IMR-90 (cell line): ENCODE results near the gene SLC6A7. TPM values are rescaled to one million over a fixed set of nuclear protein-coding genes. Genes with fewer than 3 reads are reported as not detected.

ENCODE experiments used
- ATAC-seq: fragments of 200-7000 bp; cut with Tn5 transposase; 2 replicates; pipeline ENCODE4 v1.9.1; 2020; ENCODE audit warnings: low read depth, mild to moderate bottlenecking, moderate library complexity
- BruUV-seq: library from RNA; stranded (reverse); fragments of 400-500 nt; replicated peaks from 2 replicates; lab custom pipeline; 2021; lab: Mats Ljungman, UMichigan
- CTCF ChIA-PET: fragments of 300-600 bp; formaldehyde crosslinking; extraction: SDS; loops from one replicate; lab custom pipeline; 2021; ENCODE audit warnings: antibody characterized with exemption; lab: Yijun Ruan, JAX
- POLR2A ChIA-PET: fragments of 300-600 bp; sonication (Branson Sonifier 250); formaldehyde crosslinking; loops from one replicate; lab custom pipeline; 2022; ENCODE audit warnings: antibody characterized with exemption; ENCODE audit not compliant: unreplicated experiment; lab: Charles Lee
- DNase-seq: peaks from one replicate; pipeline ENCODE4 v3.0.0; 2013
- H2AFZ ChIP-seq: replicated peaks from 2 replicates; pipeline ENCODE3; 2013; ENCODE audit warnings: low read length, mild to moderate bottlenecking; ENCODE audit not compliant: poor library complexity
- H2AK5ac ChIP-seq: 2 replicates; pipeline ENCODE4 v1.6.1; 2013; ENCODE audit warnings: low read depth, low read length, inconsistent platforms
- H2AK9ac ChIP-seq: replicated peaks from 2 replicates; pipeline ENCODE3; 2013; ENCODE audit warnings: mild to moderate bottlenecking, low read depth, low read length, moderate library complexity; ENCODE audit not compliant: poor library complexity
- H2BK120ac ChIP-seq: 2 replicates; pipeline ENCODE4 v1.6.1; 2013; ENCODE audit warnings: low read depth, low read length, inconsistent platforms
- H2BK15ac ChIP-seq: 3 replicates; pipeline ENCODE4 v1.6.1; 2013; ENCODE audit warnings: low read depth, low read length, inconsistent platforms
- H2BK20ac ChIP-seq: 2 replicates; pipeline ENCODE4 v1.6.1; 2013; ENCODE audit warnings: low read depth, mild to moderate bottlenecking, inconsistent platforms, low read length, moderate library complexity
- H2BK5ac ChIP-seq: 2 replicates; pipeline ENCODE4 v1.6.1; 2013; ENCODE audit warnings: mild to moderate bottlenecking, low read depth, low read length, inconsistent platforms; ENCODE audit not compliant: poor library complexity, severe bottlenecking
- H3K14ac ChIP-seq: replicated peaks from 2 replicates; pipeline ENCODE4 v1.6.1; 2013; ENCODE audit warnings: low read depth, low read length, inconsistent platforms
- H3K18ac ChIP-seq: 2 replicates; pipeline ENCODE4 v1.6.1; 2013; ENCODE audit warnings: low read depth, low read length, control low read depth
- H3K23ac ChIP-seq: 2 replicates; pipeline ENCODE4 v1.6.1; 2013; ENCODE audit warnings: low read depth, low read length, inconsistent platforms
- H3K27ac ChIP-seq: 2 replicates; pipeline ENCODE4 v1.5.1; 2013; ENCODE audit warnings: mild to moderate bottlenecking, control low read depth, low read length; ENCODE audit not compliant: insufficient read depth
- H3K27me3 ChIP-seq: 2 replicates; pipeline ENCODE4 v1.6.1; 2013; ENCODE audit warnings: low read length; ENCODE audit not compliant: control insufficient read depth, insufficient read depth
- H3K36me3 ChIP-seq: 2 replicates; pipeline ENCODE4 v1.6.1; 2013; ENCODE audit warnings: low read length, mixed read lengths; ENCODE audit not compliant: control insufficient read depth, insufficient read depth
- H3K4ac ChIP-seq: 2 replicates; pipeline ENCODE4 v1.6.1; 2013; ENCODE audit warnings: low read depth, low read length, inconsistent platforms
- H3K4me1 ChIP-seq: 2 replicates; pipeline ENCODE4 v1.6.1; 2013; ENCODE audit warnings: low read length, mixed read lengths; ENCODE audit not compliant: control insufficient read depth, insufficient read depth
- H3K4me2 ChIP-seq: 2 replicates; pipeline ENCODE4 v1.6.1; 2013; ENCODE audit warnings: low read depth, mild to moderate bottlenecking, control low read depth, low read length, moderate library complexity
- H3K4me3 ChIP-seq: 2 replicates; pipeline ENCODE4 v1.5.1; 2013; ENCODE audit warnings: low read depth, mild to moderate bottlenecking, control low read depth, low read length, moderate library complexity; ENCODE audit not compliant: insufficient read depth
- H3K56ac ChIP-seq: 2 replicates; pipeline ENCODE4 v1.6.1; 2013; ENCODE audit warnings: low read length, inconsistent platforms; ENCODE audit not compliant: insufficient read depth; ENCODE audit errors: extremely low read depth
- H3K79me1 ChIP-seq, 2 experiments: 2 replicates each; pipeline ENCODE4 v1.6.1; 2013; ENCODE audit warnings: low read length in 2 of 2, inconsistent platforms in 1 of 2, low read depth in 1 of 2
- H3K9ac ChIP-seq: 2 replicates; pipeline ENCODE4 v1.6.1; 2013; ENCODE audit warnings: low read depth, low read length, control low read depth
- H3K9me1 ChIP-seq: 2 replicates; pipeline ENCODE4 v1.6.1; 2013; ENCODE audit warnings: low read length, inconsistent platforms; ENCODE audit not compliant: insufficient read depth
- H3K9me3 ChIP-seq: 2 replicates; pipeline ENCODE4 v1.6.1; 2013; ENCODE audit warnings: low read length; ENCODE audit not compliant: control insufficient read depth, insufficient read depth
- H4K20me1 ChIP-seq: 2 replicates; pipeline ENCODE4 v1.6.1; 2013; ENCODE audit warnings: low read length, inconsistent platforms; ENCODE audit not compliant: insufficient read depth
- H4K5ac ChIP-seq: 2 replicates; pipeline ENCODE4 v1.6.1; 2013; ENCODE audit warnings: mild to moderate bottlenecking, low read depth, low read length, control low read depth
- H4K8ac ChIP-seq, 2 experiments: 2 replicates each; pipeline ENCODE4 v1.6.1; 2013; ENCODE audit warnings: low read depth in 2 of 2, low read length in 2 of 2, control low read depth in 1 of 2, inconsistent platforms in 1 of 2
- H4K91ac ChIP-seq: 2 replicates; pipeline ENCODE4 v1.6.1; 2013; ENCODE audit warnings: low read depth, low read length, inconsistent platforms; ENCODE audit not compliant: insufficient read depth
- CEBPB ChIP-seq: IDR thresholded peaks from 2 replicates; pipeline ENCODE4 v1.6.1; 2012; ENCODE audit warnings: low read depth, low read length, improper control_type of control experiment
- FOS ChIP-seq: fragments of 150-350 bp; IDR thresholded peaks from 2 replicates; pipeline ENCODE4 v1.6.1; 2016; ENCODE audit warnings: low read depth, low read length
- MAFK ChIP-seq: IDR thresholded peaks from 2 replicates; pipeline ENCODE4 v1.6.1; 2012; ENCODE audit warnings: low read depth, low read length, improper control_type of control experiment
- RAD21 ChIP-seq: IDR thresholded peaks from 2 replicates; pipeline ENCODE4 v1.6.1; 2012; ENCODE audit warnings: low read length, improper control_type of control experiment
- SMC3 ChIP-seq: fragments of 150-350 bp; IDR thresholded peaks from 2 replicates; pipeline ENCODE4 v1.6.1; 2016; ENCODE audit warnings: low read depth, mild to moderate bottlenecking, antibody characterized with exemption, low read length, moderate library complexity
- WGBS, 2 experiments: methylation state at CpG; one replicate each; pipeline versions ENCODE4 v1.1.5 to v1.1.7; 2013; ENCODE audit warnings: missing lambda C conversion rate in 2 of 2; ENCODE audit not compliant: insufficient read length in 1 of 2; ENCODE audit errors: extremely low coverage in 2 of 2; 5-methylcytosine and 5-hydroxymethylcytosine counted together
- dilution Hi-C: fragments of 300-500 bp; cut with HindIII; formaldehyde crosslinking; loops from one replicate; pipeline ENCODE4 v1.14.3; 2018; ENCODE audit warnings: low sequenced_read_pairs; ENCODE audit not compliant: unreplicated experiment
- in situ Hi-C: fragments of 300-500 bp; cut with MboI; formaldehyde crosslinking; loops from 3 replicates; pipeline ENCODE4 v1.14.3; 2019; ENCODE audit warnings: low sequenced_read_pairs, inconsistent platforms, mixed read lengths
- intact Hi-C: fragments of 100-400 bp; cut with micrococcal nuclease; formaldehyde crosslinking; loops from 2 replicates; pipeline ENCODE4 v1.10.0; 2022
- polyA plus RNA-seq, 3 experiments: library from polyadenylated mRNA; depleted of rRNA; stranded (reverse); fragments of >200 nt; gene quantifications; 2 replicates each; pipeline ENCODE4 v1.2.3, GENCODE V29; 2012; ENCODE audit warnings: low replicate concordance in 1 of 3
- total RNA-seq: library from RNA; depleted of rRNA; stranded (reverse); fragments of >200 nt; gene quantifications from 2 replicates; pipeline ENCODE4 v1.2.3, GENCODE V29; 2012

The SLC6A7 gene
- total and polyA plus RNA-seq, 2 of the 4 experiments (the other 2 are of a cell fraction): under 0.01 TPM; not detected in 1

DNA sequence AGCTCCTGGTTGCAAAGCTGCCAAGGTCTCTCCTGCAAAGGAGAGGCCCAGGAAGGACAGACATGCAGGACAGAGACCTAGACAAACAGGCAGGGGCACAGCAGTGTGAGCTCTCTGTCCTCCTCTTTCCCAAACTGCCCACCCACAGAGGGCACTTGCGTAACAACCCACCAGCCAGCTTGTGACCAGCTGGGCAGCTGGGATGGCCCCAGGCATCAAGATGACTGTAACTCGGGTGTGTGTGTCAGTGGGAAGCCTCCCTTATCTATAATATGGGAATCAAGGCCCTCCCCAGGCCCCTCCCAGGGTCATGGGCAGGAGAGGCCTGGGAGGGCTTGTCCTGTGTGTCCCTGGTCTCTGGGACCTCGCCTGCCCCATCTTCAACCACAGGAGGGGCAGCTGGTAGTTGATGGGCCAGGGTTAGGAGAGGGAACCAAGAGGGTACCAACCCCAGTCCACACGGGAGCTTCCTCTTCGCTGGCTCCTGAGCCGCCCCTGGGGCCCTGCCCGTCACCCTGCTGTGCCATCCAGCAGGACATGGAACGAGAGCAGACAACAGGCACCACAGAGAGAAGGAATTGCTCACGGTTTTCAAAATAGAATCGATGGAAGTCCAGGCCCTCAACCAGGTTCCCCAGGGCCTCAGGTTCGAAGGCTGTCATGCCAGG is 37.9 kb downstream of the SLC6A7 start:
- Histone ChIP-seq H3K23ac (no peak overlapping the region), H2BK20ac (no peak overlapping the region), H2AK5ac (no peak overlapping the region), H3K9ac (no peak overlapping the region), H3K18ac (no peak overlapping the region), H3K14ac (no peak overlapping the region), H3K4me1 (peaks cover 3% of the 10 kb centered on the region; the same call in 1 of the 2 replicates), H3K4me2 (no peak overlapping the region), H3K4me3 (no peak overlapping the region), H4K91ac (no peak overlapping the region), H3K4ac (no peak overlapping the region), H2BK15ac (no peak overlapping the region), H2BK5ac (no peak overlapping the region), H4K20me1 (no peaks in the 10 kb centered on the region), H3K36me3 (no peaks in the 10 kb centered on the region), H3K9me1 (peaks cover 7% of the 10 kb centered on the region), H3K79me1 (no peaks in the 10 kb centered on the region), H4K8ac (no peak overlapping the region), H3K27ac (no peak overlapping the region), H2BK120ac (no peak overlapping the region), H4K5ac (no peak overlapping the region), H3K27me3 (no peaks in the 10 kb centered on the region), H3K9me3 (no peaks in the 10 kb centered on the region), H2AK9ac (peak overlapping the region; percentile 31), H2AFZ (no peak overlapping the region), H3K56ac (no peak overlapping the region)
- intact Hi-C loops: loop anchor here (2.0 kb wide), 1 partner anchor 209 kb away; no protein-coding TSS in a partner anchor
- WGBS, 2 experiments: 70% methylated on average over 3 of the region's 11 CpGs; no CpG with 5 or more reads in 1 of the 2 experiments
- dilution Hi-C loops: no loop called here
- ChIA-PET POLR2A (no interaction called here), CTCF (interaction anchor here (0.6 to 0.8 kb wide), 2 partner anchors 9 to 122 kb away, joined by 3 read pairs; no protein-coding TSS in a partner anchor)
- in situ Hi-C loops: no loop called here
- TF ChIP-seq FOS: no peak
- TF ChIP-seq SMC3: 0 out of 2 replicates have a peak, but pooled peaks have one; percentile 6
- TF ChIP-seq CEBPB: peak; percentile 93
- no peak for TF ChIP-seq RAD21
- TF ChIP-seq MAFK: no peak
- DNase-seq: peak; percentile 43
- BruUV-seq: no TSS peak
- peak; percentile 60 for ATAC-seq
